ENCODE data around the gene C2orf74. TPM values are rescaled to one million over a fixed set of nuclear protein-coding genes. Genes with fewer than 3 reads are reported as not detected.
"Not testable (repeated sequence)": the region's sequence is repeated elsewhere in the genome, so short reads cannot be mapped to it uniquely, and the experiment has no call there.

The C2orf74 gene
- total and polyA plus RNA-seq, 2 donors: 7.2 to 22.6 TPM

DNA sequence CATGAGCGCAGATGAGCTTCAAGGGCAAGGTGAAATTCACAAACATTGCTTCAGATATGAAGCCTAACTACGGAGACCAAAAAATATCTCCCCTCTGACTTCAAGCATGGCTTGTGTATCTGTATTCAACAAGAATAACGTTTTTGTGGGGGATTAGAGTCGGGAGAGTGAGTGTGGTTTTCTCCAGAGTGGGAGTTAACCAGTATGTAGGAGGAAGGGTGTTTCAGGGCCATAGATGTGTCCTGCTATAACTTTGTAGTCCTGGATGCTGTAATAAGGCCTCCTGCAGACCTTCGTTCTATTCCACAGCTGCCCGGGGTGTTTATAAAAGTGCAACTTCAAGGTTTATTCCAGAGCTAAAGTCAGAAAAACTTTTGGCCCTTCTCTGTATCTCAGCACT, 12.9 kb upstream of the C2orf74 start:
- no peak for DNase-seq (ENCODE audit: extremely low spot score)
- WGBS: 81% methylated on average over 6 of the region's 6 CpGs
- no peak overlapping the region for H3K4me3 ChIP-seq (ENCODE audit: low read depth, low read length)
- no peaks in the 10 kb centered on the region for H3K4me1 ChIP-seq (ENCODE audit: insufficient read depth)
- H3K36me3 ChIP-seq (ENCODE audit: insufficient read depth): no peaks in the 10 kb centered on the region
- H3K27ac ChIP-seq (ENCODE audit: low read depth): no peak overlapping the region

DNA sequence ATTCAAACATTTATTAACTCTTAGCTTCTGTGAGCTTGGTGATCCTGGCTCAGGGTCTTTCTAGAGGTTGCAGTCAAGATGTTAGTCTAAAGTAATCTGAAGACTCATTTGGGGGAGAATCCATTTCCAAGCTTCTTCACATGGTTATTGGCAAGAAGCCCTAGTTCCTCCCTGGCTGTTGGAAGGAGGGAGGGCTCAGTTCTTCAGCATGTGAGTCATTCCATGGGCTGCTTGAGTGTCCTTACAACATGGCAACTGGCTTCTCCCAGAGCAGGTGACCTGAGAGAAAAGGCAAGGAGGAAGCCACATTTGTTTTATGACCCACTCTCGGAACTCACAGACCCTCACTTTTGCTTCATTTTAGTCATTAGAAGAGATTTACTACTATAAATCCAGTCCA, 10.6 kb upstream of the C2orf74 start:
- H3K4me3 ChIP-seq (ENCODE audit: low read depth, low read length): no peak overlapping the region
- no peaks in the 10 kb centered on the region for H3K4me1 ChIP-seq (ENCODE audit: insufficient read depth)
- 97% methylated on average over 1 of the region's 1 CpG for WGBS
- H3K27ac ChIP-seq (ENCODE audit: low read depth): no peak overlapping the region
- H3K36me3 ChIP-seq (ENCODE audit: insufficient read depth): no peaks in the 10 kb centered on the region
- DNase-seq (ENCODE audit: extremely low spot score): no peak

DNA sequence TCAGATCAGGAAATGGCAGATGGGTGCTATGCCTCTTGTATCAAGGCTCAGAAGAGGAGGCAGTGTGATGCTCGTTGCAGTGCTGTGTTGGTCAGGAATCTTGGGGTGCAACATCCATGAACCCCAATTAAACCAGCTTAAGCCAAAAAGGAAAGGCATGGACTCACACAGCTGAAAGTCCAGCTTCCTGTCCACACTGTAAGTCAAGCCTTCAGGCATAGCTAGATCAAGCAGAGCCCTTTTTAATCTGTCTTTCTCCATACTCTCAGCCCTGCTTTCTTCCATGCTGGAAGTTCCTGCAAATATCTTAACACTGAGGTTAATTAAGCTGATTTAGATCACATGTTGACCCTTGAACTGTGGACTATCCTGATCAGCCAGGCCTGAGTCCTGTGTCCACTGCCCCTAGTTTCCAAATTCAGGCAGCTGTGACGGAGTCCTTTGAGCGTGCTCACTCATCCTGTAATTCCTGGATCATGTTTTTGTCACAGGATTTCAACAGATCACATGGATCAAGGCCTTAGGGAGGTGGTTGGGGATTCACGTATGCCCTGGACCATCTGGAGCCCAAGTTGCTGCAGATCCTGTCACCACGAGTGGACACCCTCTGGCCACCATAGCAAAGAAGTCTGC, 4.5 kb upstream of the C2orf74 start:
- Histone ChIP-seq H3K4me1 (ENCODE audit: insufficient read depth) (no peaks in the 10 kb centered on the region), H3K27ac (ENCODE audit: low read depth) (no peak overlapping the region), H3K4me3 (ENCODE audit: low read depth, low read length) (no peak overlapping the region), H3K36me3 (ENCODE audit: insufficient read depth) (no peaks in the 10 kb centered on the region)
- whole genome bisulfite sequencing: 93% methylated on average over 5 of the region's 5 CpGs
- DNase-seq (ENCODE audit: extremely low spot score): no peak

DNA sequence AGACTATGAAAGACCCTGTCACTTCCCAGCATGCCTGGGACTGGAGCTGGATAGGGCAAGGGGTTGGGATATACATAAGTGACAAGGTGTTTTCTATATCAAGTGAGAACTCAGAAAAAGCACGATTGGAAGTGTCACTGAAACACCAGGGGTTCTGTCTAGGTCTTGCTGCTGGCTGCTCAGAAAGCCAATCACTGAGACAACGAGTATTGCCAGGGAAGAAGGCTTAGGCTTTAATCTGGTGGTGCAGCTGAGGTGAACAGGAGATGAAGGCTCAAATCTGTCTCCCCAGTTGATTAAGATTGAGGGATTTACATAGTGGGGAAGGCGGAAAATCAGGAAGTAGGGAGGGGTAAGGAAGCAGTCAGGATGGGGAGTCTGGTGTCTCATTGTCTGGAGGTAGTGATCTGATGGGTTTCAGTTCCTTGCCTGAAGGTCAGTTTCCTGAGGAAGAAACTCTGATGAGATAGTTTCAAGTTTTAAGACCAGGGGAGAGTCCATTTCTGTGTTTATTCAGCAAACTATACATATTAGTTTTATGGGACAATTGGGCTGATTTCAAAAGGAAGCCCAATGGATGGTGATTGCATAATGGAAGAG, 3.5 kb upstream of the C2orf74 start:
- Histone ChIP-seq H3K4me3 (ENCODE audit: low read depth, low read length) (no peak overlapping the region), H3K27ac (ENCODE audit: low read depth) (no peak overlapping the region), H3K4me1 (ENCODE audit: insufficient read depth) (no peaks in the 10 kb centered on the region), H3K36me3 (ENCODE audit: insufficient read depth) (no peaks in the 10 kb centered on the region)
- no peak for DNase-seq (ENCODE audit: extremely low spot score)
- 79% methylated on average over 3 of the region's 3 CpGs for WGBS

DNA sequence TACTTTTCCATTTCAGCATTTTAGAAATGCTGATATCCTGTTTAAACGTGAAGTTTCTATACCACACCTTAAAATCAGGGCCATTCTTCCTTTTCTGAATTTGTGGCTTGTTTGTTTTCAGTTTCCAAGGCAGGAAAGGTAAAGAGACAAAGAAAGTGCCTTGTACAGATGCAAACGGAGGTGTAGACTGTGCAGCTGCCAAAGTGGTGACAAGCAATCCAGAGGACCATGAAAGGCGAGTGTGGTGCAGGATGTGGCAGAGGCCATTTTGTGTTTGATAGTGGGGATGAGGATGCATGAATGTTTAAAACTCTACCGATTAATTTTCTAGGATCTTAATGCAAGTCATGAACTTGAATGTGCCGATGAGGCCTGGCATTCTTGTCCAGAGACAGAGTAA, 733 bp downstream of the C2orf74 start:
- H3K4me1 ChIP-seq (ENCODE audit: insufficient read depth): no peaks in the 10 kb centered on the region
- H3K36me3 ChIP-seq (ENCODE audit: insufficient read depth): no peaks in the 10 kb centered on the region
- H3K4me3 ChIP-seq (ENCODE audit: low read depth, low read length): no peak overlapping the region
- no peak for DNase-seq (ENCODE audit: extremely low spot score)
- H3K27ac ChIP-seq (ENCODE audit: low read depth): no peak overlapping the region
- 92% methylated on average over 5 of the region's 5 CpGs for WGBS

DNA sequence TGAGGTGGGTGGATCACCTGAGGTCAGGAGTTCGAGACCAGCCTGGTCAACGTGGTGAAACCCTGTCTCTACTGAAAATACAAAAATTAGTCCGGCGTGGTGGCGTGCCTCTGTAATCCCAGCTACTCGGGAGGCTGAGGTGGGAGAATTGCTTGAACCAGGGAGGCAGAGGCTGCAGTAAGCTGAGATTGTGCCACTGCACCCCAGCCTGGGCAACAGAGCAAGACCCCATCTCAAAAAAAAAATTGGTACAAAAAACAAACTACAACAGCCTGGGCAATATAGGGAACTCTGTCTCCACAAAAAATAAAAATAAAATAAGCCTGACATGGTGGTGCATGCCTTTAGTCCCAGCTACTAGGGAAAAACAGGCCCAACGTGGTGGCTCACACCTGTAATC, 3.1 kb downstream of the C2orf74 start:
- H3K27ac ChIP-seq (ENCODE audit: low read depth); H3K4me1 ChIP-seq (ENCODE audit: insufficient read depth); H3K4me3 ChIP-seq (ENCODE audit: low read depth, low read length); H3K36me3 ChIP-seq (ENCODE audit: insufficient read depth); DNase-seq (ENCODE audit: extremely low spot score): not testable (repeated sequence)
- WGBS: 95% methylated on average over 7 of the region's 7 CpGs

DNA sequence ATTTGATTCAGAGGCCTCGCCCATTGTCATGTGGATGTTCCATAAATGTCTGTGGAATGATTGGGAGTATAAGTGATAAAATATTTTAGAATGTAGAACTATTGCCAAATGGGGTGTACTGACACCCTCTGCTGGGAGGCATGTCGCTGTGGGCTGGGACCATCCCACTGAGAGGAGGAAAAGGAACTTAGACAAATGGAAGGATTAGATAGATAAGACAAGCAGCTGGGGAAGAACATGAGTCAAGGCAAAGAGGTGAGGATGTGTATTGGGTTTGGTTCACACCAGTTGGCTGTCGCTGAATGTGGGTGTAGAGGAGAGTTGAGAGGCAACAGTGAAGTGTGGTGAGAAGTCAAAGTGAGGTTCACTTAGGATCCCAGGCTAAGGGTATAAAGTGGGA, 4.0 kb downstream of the C2orf74 start:
- Histone ChIP-seq H3K4me3 (ENCODE audit: low read depth, low read length) (no peak overlapping the region), H3K27ac (ENCODE audit: low read depth) (no peak overlapping the region), H3K4me1 (ENCODE audit: insufficient read depth) (no peaks in the 10 kb centered on the region), H3K36me3 (ENCODE audit: insufficient read depth) (no peaks in the 10 kb centered on the region)
- 68% methylated on average over 3 of the region's 3 CpGs for WGBS
- DNase-seq (ENCODE audit: extremely low spot score): no peak

DNA sequence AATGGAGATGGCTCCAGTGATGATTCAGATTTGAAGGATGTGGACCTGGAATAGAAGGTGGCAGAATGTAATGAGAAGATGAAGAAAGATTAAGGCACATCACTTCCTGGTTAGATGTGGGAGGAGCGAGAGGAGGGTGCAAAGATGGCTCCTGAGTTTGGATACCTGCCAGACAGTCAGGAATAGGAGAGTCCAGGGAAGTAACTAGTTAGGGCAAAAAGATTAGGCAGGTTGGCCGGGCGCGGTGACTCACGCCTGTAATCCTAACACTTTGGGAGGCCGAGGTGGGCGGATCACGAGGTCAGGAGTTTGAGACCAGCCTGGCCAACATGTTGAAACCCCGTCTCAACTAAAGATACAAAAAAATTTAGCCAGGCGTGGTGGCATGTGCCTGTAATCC, 5.6 kb downstream of the C2orf74 start:
- Histone ChIP-seq H3K27ac (ENCODE audit: low read depth) (no peak overlapping the region), H3K4me1 (ENCODE audit: insufficient read depth) (no peaks in the 10 kb centered on the region), H3K4me3 (ENCODE audit: low read depth, low read length) (no peak overlapping the region), H3K36me3 (ENCODE audit: insufficient read depth) (no peaks in the 10 kb centered on the region)
- 95% methylated on average over 10 of the region's 10 CpGs for WGBS
- no peak for DNase-seq (ENCODE audit: extremely low spot score)

DNA sequence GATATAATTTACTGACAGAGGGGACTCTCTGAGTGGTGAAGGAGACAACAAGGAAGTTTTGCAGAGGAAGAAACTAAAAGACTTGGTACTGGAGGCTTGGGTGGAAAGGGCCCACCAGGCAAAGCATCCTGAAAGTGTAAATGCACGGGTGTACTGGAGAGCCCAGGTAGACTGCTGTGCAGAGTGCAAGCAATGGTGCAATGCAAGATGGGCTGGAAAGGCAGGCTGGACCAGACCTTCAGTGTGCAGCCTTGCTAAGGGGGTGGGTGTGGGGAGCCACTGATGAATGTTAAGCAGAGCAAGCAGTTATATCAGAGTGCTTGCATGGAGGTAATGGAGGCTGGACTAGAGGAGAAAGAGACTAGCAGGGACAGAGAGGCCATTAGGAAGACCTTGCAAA, 10.7 kb downstream of the C2orf74 start:
- Histone ChIP-seq H3K36me3 (ENCODE audit: insufficient read depth) (no peaks in the 10 kb centered on the region), H3K4me1 (ENCODE audit: insufficient read depth) (no peaks in the 10 kb centered on the region), H3K27ac (ENCODE audit: low read depth) (no peak overlapping the region), H3K4me3 (ENCODE audit: low read depth, low read length) (no peak overlapping the region)
- 78% methylated on average over 1 of the region's 1 CpG for WGBS
- DNase-seq (ENCODE audit: extremely low spot score): no peak

DNA sequence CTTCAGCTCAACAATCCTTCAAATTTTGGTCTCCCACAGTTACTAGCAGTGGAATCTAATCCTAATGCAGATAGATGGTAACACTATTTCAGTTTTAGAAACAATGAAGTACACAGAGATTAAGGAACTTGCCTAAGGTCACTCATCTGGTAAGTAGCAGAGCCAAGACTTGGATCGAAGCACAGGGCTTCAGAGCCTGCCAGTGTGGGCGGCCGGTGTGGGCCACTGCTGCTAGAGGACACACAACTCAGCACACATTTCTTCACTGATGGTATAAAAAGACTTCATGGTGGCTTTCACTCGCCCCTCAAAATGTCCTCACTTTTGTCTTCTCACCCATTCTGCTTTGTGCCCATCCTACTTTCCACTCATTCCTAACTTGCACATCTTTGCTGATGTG, 11.1 kb downstream of the C2orf74 start:
- Histone ChIP-seq H3K4me3 (ENCODE audit: low read depth, low read length) (no peak overlapping the region), H3K27ac (ENCODE audit: low read depth) (no peak overlapping the region), H3K4me1 (ENCODE audit: insufficient read depth) (no peaks in the 10 kb centered on the region), H3K36me3 (ENCODE audit: insufficient read depth) (no peaks in the 10 kb centered on the region)
- 71% methylated on average over 4 of the region's 4 CpGs for WGBS
- no peak for DNase-seq (ENCODE audit: extremely low spot score)

DNA sequence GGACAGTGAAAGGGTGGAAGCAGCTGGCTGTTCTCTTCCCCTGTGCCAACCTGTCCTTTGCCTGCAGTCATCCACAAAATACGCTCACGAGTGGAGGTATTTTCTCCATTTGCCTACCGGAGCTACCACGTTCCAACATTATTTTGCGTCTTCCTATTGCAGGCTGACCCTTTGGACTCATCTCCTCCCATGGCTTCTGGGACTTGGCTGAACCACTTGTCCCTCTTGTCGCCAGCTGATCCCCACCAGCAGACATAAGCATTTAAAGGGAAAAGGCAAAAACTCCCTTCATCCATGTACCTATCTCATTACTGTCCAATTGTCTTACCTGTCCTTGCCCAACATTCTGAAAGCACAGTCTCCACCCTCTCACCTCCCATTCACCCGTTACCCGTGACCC, 13.0 kb downstream of the C2orf74 start:
- no peak overlapping the region for H3K27ac ChIP-seq (ENCODE audit: low read depth)
- no peak for DNase-seq (ENCODE audit: extremely low spot score)
- no peaks in the 10 kb centered on the region for H3K36me3 ChIP-seq (ENCODE audit: insufficient read depth)
- WGBS: 86% methylated on average over 8 of the region's 8 CpGs
- H3K4me3 ChIP-seq (ENCODE audit: low read depth, low read length): no peak overlapping the region
- H3K4me1 ChIP-seq (ENCODE audit: insufficient read depth): no peaks in the 10 kb centered on the region

DNA sequence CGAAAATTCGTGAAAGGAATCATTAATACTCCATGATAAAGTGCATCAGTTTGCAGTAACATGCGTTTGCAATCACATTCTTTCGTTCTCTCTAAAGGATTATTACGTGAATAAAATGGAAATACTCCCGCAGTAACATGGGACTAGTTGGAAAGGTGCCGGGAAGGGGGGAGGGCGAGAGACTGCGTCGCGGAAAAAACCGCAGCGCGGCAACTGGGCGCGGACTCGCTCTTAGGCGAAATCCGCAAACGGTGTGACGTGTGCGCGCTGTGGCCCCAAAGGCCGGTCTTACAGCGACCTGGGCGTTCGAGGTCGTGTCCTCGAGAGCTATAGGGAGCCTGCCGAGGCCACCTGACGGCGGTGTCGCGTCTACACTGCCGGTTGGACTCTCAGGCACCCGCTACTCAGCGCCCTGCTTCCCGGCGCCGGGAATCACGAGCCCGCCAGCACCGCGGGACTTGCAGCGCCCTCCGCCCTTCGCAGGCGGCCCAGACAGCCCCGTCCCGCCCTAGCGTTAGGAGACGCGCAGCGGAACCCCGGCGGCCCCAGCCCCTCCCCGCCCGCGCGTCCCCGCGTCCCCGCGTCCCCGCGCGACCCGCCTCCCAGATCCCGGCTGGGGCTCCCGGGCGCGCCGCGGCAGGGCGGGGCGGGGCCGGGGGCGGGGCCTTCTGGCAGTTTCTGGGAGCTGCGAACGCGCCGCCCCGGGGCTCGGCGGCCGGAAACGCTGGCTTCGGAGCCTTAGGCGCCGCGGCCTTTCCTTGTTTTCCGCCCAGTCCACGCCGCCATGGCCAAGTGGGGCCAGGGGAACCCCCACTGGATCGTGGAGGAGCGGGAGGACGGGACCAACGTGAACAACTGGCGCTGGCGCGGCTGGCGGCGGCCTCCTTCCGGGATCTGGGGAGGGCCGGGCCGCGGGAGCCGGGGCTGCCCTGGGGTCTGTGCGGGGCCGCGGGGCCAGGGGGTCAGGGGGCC, 15.1 kb downstream of the C2orf74 start:
- peak; percentile 71 for DNase-seq (ENCODE audit: extremely low spot score)
- under 1% methylated on average over 111 of the region's 111 CpGs for WGBS
- H3K36me3 ChIP-seq (ENCODE audit: insufficient read depth): no peaks in the 10 kb centered on the region
- H3K27ac ChIP-seq (ENCODE audit: low read depth): peak overlapping the region; percentile 98
- peak overlapping the region; percentile 79 for H3K4me3 ChIP-seq (ENCODE audit: low read depth, low read length)
- H3K4me1 ChIP-seq (ENCODE audit: insufficient read depth): no peaks in the 10 kb centered on the region

DNA sequence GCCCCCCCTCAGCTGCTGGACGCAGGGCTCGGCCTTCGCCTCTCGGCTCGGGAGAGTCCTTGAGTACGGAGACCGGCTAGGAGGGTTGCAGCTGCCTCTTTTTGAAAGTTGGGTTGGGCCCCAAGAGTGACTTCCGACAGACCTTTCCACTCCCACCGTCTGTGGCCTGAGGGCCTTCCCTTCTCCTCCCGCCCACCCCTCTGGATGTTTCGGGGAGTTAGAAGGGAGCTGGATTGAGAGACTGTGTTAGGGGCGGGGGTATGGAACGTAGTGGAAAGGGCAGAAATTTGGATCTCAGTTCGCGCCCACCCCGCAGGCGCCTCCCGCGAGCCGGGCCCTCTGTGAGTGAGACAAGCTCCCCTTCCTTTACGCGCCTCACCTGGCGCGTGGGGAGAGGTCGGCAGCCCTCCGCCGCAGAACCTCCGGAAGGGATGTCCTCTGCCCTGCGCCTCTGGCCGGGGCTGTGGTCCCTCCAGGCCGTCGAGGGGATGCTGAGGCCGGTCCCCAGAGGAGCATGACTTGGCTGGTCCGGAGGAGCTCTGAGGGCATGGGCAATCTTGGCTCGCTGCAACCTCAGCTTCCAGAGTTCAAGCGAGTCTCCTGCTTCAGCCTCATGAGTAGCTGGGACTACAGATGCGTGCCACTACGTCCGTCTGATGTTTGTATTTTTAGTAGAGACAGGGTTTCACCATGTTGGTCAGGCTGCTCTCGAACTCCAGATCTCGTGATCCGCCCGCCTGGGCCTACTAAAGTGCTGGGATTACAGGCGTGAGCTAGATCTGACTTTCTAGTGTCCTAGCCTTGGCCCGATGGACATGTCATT, 15.9 kb downstream of the C2orf74 start:
- WGBS: 15% methylated on average over 45 of the region's 45 CpGs
- H3K4me1 ChIP-seq (ENCODE audit: insufficient read depth): no peaks in the 10 kb centered on the region
- H3K36me3 ChIP-seq (ENCODE audit: insufficient read depth): no peaks in the 10 kb centered on the region
- DNase-seq (ENCODE audit: extremely low spot score): peak; percentile 10
- H3K4me3 ChIP-seq (ENCODE audit: low read depth, low read length): peak overlapping the region; percentile 79
- peak overlapping the region; percentile 98 for H3K27ac ChIP-seq (ENCODE audit: low read depth)

All from urinary bladder (tissue), 4 donors.